NT2/D1 (cell line): ENCODE data around the gene MALL.

Source experiments
- DNase-seq: peaks from one replicate; pipeline ENCODE4 v3.0.0-alpha.2; 2011; ENCODE audit warnings: low read depth, low spot score
- H3K27me3 ChIP-seq: 2 replicates; pipeline ENCODE4 v1.6.0; 2011; ENCODE audit warnings: mild to moderate bottlenecking; ENCODE audit not compliant: insufficient read length, insufficient read depth
- H3K36me3 ChIP-seq: 2 replicates; pipeline ENCODE4 v1.6.1; 2011; ENCODE audit warnings: mild to moderate bottlenecking, low read length, mixed read lengths; ENCODE audit not compliant: insufficient read depth, insufficient read length
- H3K4me1 ChIP-seq: 2 replicates; pipeline ENCODE4 v1.5.1; 2011; ENCODE audit not compliant: insufficient read depth, insufficient read length
- H3K4me3 ChIP-seq: 2 replicates; pipeline ENCODE4 v1.5.1; 2011; ENCODE audit warnings: low read depth; ENCODE audit not compliant: insufficient read length
- H3K9ac ChIP-seq: 2 replicates; pipeline ENCODE4 v1.6.0; 2011; ENCODE audit warnings: low read depth; ENCODE audit not compliant: insufficient read length
- H3K9me3 ChIP-seq: 2 replicates; pipeline ENCODE4 v1.5.1; 2011; ENCODE audit warnings: mild to moderate bottlenecking, low read length; ENCODE audit not compliant: insufficient read depth
- SUZ12 ChIP-seq: IDR thresholded peaks from 2 replicates; pipeline ENCODE4 v1.6.1; 2011; ENCODE audit not compliant: insufficient read length, insufficient read depth; ENCODE audit errors: extremely low read depth
- YY1 ChIP-seq: IDR thresholded peaks from 2 replicates; pipeline ENCODE4 v1.6.1; 2011; ENCODE audit not compliant: insufficient read length, insufficient read depth
- ZNF274 ChIP-seq: IDR thresholded peaks from 2 replicates; pipeline ENCODE4 v1.6.1; 2011; ENCODE audit warnings: mild to moderate bottlenecking, low read depth, low read length

MALL gene

GRCh38 chr2:110126906-110127305 lies 11.3 kb upstream of the MALL start:
- no peak overlapping the region for H3K9ac ChIP-seq
- no peaks in the 10 kb centered on the region for H3K27me3 ChIP-seq
- no peak for DNase-seq
- no peaks in the 10 kb centered on the region for H3K4me1 ChIP-seq
- no peaks in the 10 kb centered on the region for H3K9me3 ChIP-seq
- TF ChIP-seq SUZ12 = no peak
- TF ChIP-seq YY1 = no peak
- TF ChIP-seq ZNF274 = no peak
- H3K36me3 ChIP-seq = no peaks in the 10 kb centered on the region
- H3K4me3 ChIP-seq = no peak overlapping the region

GRCh38 chr2:110126086-110126773 lies 10.6 kb upstream of the MALL start:
- no peak for DNase-seq
- H3K27me3 ChIP-seq = no peaks in the 10 kb centered on the region
- no peaks in the 10 kb centered on the region for H3K36me3 ChIP-seq
- H3K9me3 ChIP-seq = no peaks in the 10 kb centered on the region
- TF ChIP-seq ZNF274 (no peak), YY1 (no peak), SUZ12 (no peak)
- H3K4me3 ChIP-seq = no peak overlapping the region
- H3K4me1 ChIP-seq = no peaks in the 10 kb centered on the region
- no peak overlapping the region for H3K9ac ChIP-seq

- H3K4me3 ChIP-seq = no peak overlapping the region
- no peaks in the 10 kb centered on the region for H3K4me1 ChIP-seq
- no peaks in the 10 kb centered on the region for H3K27me3 ChIP-seq
- H3K36me3 ChIP-seq = no peaks in the 10 kb centered on the region
- no peaks in the 10 kb centered on the region for H3K9me3 ChIP-seq
- no peak for DNase-seq
- no peak for TF ChIP-seq YY1
- no peak for TF ChIP-seq SUZ12
- TF ChIP-seq ZNF274 = no peak
- no peak overlapping the region for H3K9ac ChIP-seq
Measured at GRCh38 chr2:110124939-110125691, 9.5 kb upstream of the MALL start.

GRCh38 chr2:110124038-110124825 lies 8.6 kb upstream of the MALL start:
- DNase-seq = no peak
- no peaks in the 10 kb centered on the region for H3K4me1 ChIP-seq
- no peak overlapping the region for H3K4me3 ChIP-seq

GRCh38 chr2:110121592-110121991 lies 6.0 kb upstream of the MALL start:
- Histone ChIP-seq H3K9me3 (no peaks in the 10 kb centered on the region), H3K27me3 (peaks cover 12% of the 10 kb centered on the region), H3K36me3 (no peaks in the 10 kb centered on the region), H3K4me1 (peaks cover 2% of the 10 kb centered on the region), H3K4me3 (no peak overlapping the region), H3K9ac (no peak overlapping the region)
- DNase-seq = no peak
- no peak for TF ChIP-seq YY1
- no peak for TF ChIP-seq SUZ12
- TF ChIP-seq ZNF274 = no peak

More at GRCh38 chr2:110124038-110124825, 8.6 kb upstream of the MALL start:
- TF ChIP-seq YY1 (no peak), SUZ12 (no peak), ZNF274 (no peak)
- peaks cover 3% of the 10 kb centered on the region for H3K27me3 ChIP-seq
- H3K9me3 ChIP-seq = no peaks in the 10 kb centered on the region
- H3K9ac ChIP-seq = no peak overlapping the region
- H3K36me3 ChIP-seq = no peaks in the 10 kb centered on the region

- Histone ChIP-seq H3K27me3 (peaks cover 18% of the 10 kb centered on the region), H3K36me3 (no peaks in the 10 kb centered on the region), H3K9me3 (no peaks in the 10 kb centered on the region), H3K4me1 (peaks cover 7% of the 10 kb centered on the region), H3K4me3 (no peak overlapping the region), H3K9ac (no peak overlapping the region)
- no peak for DNase-seq
- no peak for TF ChIP-seq ZNF274
Measured at GRCh38 chr2:110121052-110121334, 5.4 kb upstream of the MALL start.
